Measurements from ENCODE around the gene KCNIP4. TPM values are rescaled to one million over a fixed set of nuclear protein-coding genes. Genes with fewer than 3 reads are reported as not detected.

KCNIP4 gene
- total and polyA plus RNA-seq, 2 of the 8 experiments (the other 6 are each of a cell fraction or from before 2014, with no cell fraction given): 0.06 TPM; not detected in 1

DNA sequence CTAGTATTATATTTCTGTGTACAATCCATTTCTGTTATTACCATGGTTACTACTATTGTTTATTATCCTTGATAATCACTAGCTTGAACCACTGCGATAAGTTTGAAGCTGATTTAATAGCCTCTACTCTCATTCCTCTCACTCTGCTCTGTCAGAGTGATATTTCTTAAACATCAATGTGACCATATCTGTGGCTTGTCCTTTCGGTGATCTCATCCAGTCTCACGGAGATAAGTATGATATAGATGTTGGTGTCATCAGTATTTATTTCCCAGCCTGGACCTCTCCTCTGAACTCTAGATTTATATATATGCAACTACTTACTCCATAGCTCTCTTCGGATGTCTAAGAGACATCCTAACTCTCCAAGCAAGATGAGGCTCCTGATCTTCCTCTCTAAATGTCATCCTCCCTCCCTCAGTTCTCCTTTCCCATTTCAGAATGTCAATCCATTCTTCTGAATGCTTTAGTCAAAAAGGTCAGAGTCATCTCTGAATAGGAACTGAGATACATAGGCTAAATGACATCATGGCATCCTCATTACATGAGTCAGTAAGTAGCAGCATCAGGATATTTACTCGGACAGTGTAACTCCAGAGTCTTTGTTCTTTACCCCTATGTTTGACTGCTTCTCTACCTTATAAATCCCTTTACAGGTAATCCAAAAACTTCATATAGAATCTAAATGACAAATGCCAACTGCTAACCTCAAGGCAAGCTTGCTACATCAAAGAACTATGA lies 1118.8 kb downstream of the KCNIP4 start:
- no peaks in the 10 kb centered on the region for H3K36me3 ChIP-seq (ENCODE audit: control insufficient read depth in 2 of 4, insufficient read depth in 4 of 4, low read length in 3 of 4)
- no peak for DNase-seq (ENCODE audit: low read depth in 1 of 2, low spot score in 2 of 2)
- no peak overlapping the region for H4K5ac ChIP-seq (ENCODE audit: insufficient read length, low read depth, low read length)
- no peaks in the 10 kb centered on the region for H3K23me2 ChIP-seq (ENCODE audit: low read depth, low read length)
- no peak overlapping the region for H4K8ac ChIP-seq (ENCODE audit: extremely low read depth, insufficient read depth, low read length)
- no peak overlapping the region for H3K4me2 ChIP-seq (ENCODE audit: insufficient read depth in 1 of 2, low read depth in 2 of 2, low read length in 2 of 2)
- WGBS, 2 experiments (ENCODE audit: extremely low coverage in 1 of 2, insufficient coverage in 1 of 2, insufficient read length in 1 of 2, insufficient replicate concordance in 2 of 2, low coverage in 1 of 2, low lambda C conversion rate in 2 of 2, missing lambda C conversion rate in 1 of 2): 75% methylated on average over 5 of the region's 5 CpGs; no CpG with 5 or more reads in 1 of the 2 experiments
- no peak overlapping the region for H2BK20ac ChIP-seq (ENCODE audit: low read length)
- no peaks in the 10 kb centered on the region for H3K4me1 ChIP-seq (replicated peaks in 1 of 4; ENCODE audit: control insufficient read depth in 3 of 4, insufficient read depth in 4 of 4, low read length in 3 of 4)
- no peak overlapping the region for H3K56ac ChIP-seq (replicated peaks; ENCODE audit: insufficient read length, low read depth, low read length)
- no peaks in the 10 kb centered on the region for H3K79me1 ChIP-seq (ENCODE audit: low read depth, low read length)
- no peak overlapping the region for H2BK5ac ChIP-seq (ENCODE audit: low read depth, low read length)
- H2BK15ac ChIP-seq (ENCODE audit: low read length): no peak overlapping the region
- H2AK5ac ChIP-seq (ENCODE audit: low read depth, low read length): no peak overlapping the region
- POLR2A ChIA-PET (ENCODE audit: partially characterized antibody): no interaction called here
- no peak overlapping the region for H3K4ac ChIP-seq (replicated peaks; ENCODE audit: insufficient read length, low read depth, low read length)
- no peak overlapping the region for H3K18ac ChIP-seq (ENCODE audit: extremely low read depth, low read length)
- no peaks in the 10 kb centered on the region for H4K20me1 ChIP-seq (replicated peaks in 1 of 2; ENCODE audit: control insufficient read depth in 1 of 2, insufficient read depth in 2 of 2, low read length in 2 of 2)
- no peak overlapping the region for H3K9ac ChIP-seq (replicated peaks in 1 of 4; ENCODE audit: extremely low read depth in 1 of 4, low read depth in 3 of 4, low read length in 3 of 4)
- no peak overlapping the region for H3K4me3 ChIP-seq (ENCODE audit: extremely low read depth in 1 of 4, insufficient read depth in 2 of 4, low read depth in 3 of 4, low read length in 4 of 4)
- H2BK12ac ChIP-seq (ENCODE audit: low read depth, low read length): no peak overlapping the region
- H2AFZ ChIP-seq (ENCODE audit: low read length): no peak overlapping the region
- FAIRE-seq: no peak
- no peaks in the 10 kb centered on the region for H3K9me3 ChIP-seq (ENCODE audit: insufficient read depth in 2 of 2, low read depth in 1 of 2, low read length in 1 of 2)
- no peak overlapping the region for H2BK120ac ChIP-seq (replicated peaks; ENCODE audit: low read depth, low read length)
- no peak overlapping the region for H3K14ac ChIP-seq (ENCODE audit: insufficient read length)
- no peak overlapping the region for H3K23ac ChIP-seq (ENCODE audit: insufficient read length)
- CTCF ChIA-PET (ENCODE audit: partially characterized antibody): interaction anchor here (1.6 kb wide), 1 partner anchor 16 kb away, joined by 3 read pairs; no protein-coding TSS in a partner anchor
- no peaks in the 10 kb centered on the region for H3K79me2 ChIP-seq (ENCODE audit: control insufficient read depth in 1 of 2, insufficient read depth in 2 of 2, low read length in 2 of 2)
- H4K91ac ChIP-seq (replicated peaks; ENCODE audit: insufficient read length, low read length): no peak overlapping the region
- no peak overlapping the region for H3K27ac ChIP-seq (ENCODE audit: low read depth, low read length)
- H3K27me3 ChIP-seq (replicated peaks in 1 of 4; ENCODE audit: control insufficient read depth in 3 of 4, extremely low read depth in 1 of 4, insufficient read depth in 3 of 4, low read length in 3 of 4): no peaks in the 10 kb centered on the region
- TF ChIP-seq E2F6 (IDR thresholded peaks at IDR 0.05) (no peak), KDM5A (IDR thresholded peaks at IDR 0.05; ENCODE audit: low read length) (no peak), SUZ12 (IDR thresholded peaks at IDR 0.05; ENCODE audit: low read length) (no peak), HDAC2 (IDR thresholded peaks at IDR 0.05; ENCODE audit: borderline replicate concordance in 1 of 2, low read depth in 2 of 2, low read length in 2 of 2) (no peak), CTBP2 (IDR thresholded peaks at IDR 0.05; ENCODE audit: borderline replicate concordance, insufficient read depth, insufficient read length, low read length) (no peak), FOSL1 (IDR thresholded peaks at IDR 0.05; ENCODE audit: insufficient read depth, low read depth, low read length) (no peak), TAF7 (optimal IDR thresholded peaks at IDR 0.05; ENCODE audit: borderline replicate concordance, low read depth, low read length) (no peak), KDM1A (IDR thresholded peaks at IDR 0.05; ENCODE audit: borderline replicate concordance, low read length) (no peak), HDAC6 (IDR thresholded peaks at IDR 0.05; ENCODE audit: low read depth, low read length) (no peak), TCF12 (IDR thresholded peaks at IDR 0.05; ENCODE audit: low read depth, low read length) (no peak), SIX5 (IDR thresholded peaks at IDR 0.05; ENCODE audit: low read depth, low read length) (no peak), RFX5 (IDR thresholded peaks at IDR 0.05; ENCODE audit: borderline replicate concordance, low read depth, low read length) (no peak)

Data from H1 (cell line).